A673 (cell line): ENCODE measurements around the gene COL9A2.

Experiments
- EZH2 ChIP-seq: fragments of 200-600 bp; sonication (generic); IDR thresholded peaks from 2 replicates; pipeline ENCODE4 v1.6.1; 2017; ENCODE audit warnings: borderline replicate concordance, low read depth, mild to moderate bottlenecking, mixed read lengths, antibody characterized with exemption, low read length; ENCODE audit not compliant: poor library complexity, severe bottlenecking
- TF ChIP-seq, protein P1 (sequence below): fragments of 300-800, 200-600 bp; sonication (generic); conservative IDR thresholded peaks from 2 replicates; pipeline ENCODE4 v1.5.1; 2017; ENCODE audit warnings: low read depth, mild to moderate bottlenecking, antibody characterized with exemption, low read length, moderate library complexity, mixed read lengths

DNA sequence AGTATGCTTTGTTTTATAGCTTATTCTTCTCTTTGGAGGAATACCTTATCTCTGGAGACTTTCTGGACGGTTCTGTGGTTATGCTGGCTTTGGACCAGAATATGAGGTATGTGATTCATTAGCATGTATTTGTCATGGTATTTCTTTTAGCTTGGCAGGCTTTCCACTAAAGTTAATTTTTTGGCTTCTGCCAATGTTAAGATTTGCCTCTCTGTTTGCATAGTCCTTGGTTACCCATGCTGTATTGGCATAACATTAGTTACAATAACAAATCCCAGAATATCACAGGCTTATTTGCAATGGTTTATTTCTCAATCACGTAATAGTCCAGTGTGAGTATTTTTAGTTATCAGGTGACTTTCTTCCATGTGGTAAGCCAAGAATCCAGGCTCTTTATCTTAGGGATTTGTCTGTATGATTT lies 49.3 kb downstream of the COL9A2 start:
- TF ChIP-seq, protein P1, sequence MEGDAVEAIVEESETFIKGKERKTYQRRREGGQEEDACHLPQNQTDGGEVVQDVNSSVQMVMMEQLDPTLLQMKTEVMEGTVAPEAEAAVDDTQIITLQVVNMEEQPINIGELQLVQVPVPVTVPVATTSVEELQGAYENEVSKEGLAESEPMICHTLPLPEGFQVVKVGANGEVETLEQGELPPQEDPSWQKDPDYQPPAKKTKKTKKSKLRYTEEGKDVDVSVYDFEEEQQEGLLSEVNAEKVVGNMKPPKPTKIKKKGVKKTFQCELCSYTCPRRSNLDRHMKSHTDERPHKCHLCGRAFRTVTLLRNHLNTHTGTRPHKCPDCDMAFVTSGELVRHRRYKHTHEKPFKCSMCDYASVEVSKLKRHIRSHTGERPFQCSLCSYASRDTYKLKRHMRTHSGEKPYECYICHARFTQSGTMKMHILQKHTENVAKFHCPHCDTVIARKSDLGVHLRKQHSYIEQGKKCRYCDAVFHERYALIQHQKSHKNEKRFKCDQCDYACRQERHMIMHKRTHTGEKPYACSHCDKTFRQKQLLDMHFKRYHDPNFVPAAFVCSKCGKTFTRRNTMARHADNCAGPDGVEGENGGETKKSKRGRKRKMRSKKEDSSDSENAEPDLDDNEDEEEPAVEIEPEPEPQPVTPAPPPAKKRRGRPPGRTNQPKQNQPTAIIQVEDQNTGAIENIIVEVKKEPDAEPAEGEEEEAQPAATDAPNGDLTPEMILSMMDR, result no peak
- no peak for TF ChIP-seq EZH2
